ENCODE results near the gene MB21D2.

MB21D2 gene

DNA sequence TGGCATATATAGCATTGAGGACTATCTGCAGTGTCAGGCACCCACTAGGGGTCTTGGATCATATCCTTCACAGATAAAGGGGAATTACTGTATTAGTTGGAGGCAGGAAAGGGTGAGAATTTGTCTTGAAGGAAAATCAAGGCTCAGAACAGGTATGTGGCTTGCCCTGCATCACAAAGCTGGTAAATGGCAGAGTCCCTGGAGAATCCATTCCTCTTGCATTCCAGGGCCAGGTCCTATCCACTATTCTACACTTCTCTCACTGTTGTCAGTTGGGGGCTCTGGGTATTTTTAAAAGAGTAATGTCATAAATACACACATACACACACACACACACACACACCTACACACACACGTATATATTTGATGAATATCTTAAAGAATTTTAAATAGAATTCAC, 170.5 kb downstream of the MB21D2 start:
- DNase-seq (ENCODE audit: low read depth), result no peak
- in situ Hi-C loops (cut with HindIII; ENCODE audit: low sequenced_read_pairs), result no loop called here
- H3K4me3 ChIP-seq (ENCODE audit: low read depth, low read length), result no peak overlapping the region
- TF ChIP-seq, protein P1, sequence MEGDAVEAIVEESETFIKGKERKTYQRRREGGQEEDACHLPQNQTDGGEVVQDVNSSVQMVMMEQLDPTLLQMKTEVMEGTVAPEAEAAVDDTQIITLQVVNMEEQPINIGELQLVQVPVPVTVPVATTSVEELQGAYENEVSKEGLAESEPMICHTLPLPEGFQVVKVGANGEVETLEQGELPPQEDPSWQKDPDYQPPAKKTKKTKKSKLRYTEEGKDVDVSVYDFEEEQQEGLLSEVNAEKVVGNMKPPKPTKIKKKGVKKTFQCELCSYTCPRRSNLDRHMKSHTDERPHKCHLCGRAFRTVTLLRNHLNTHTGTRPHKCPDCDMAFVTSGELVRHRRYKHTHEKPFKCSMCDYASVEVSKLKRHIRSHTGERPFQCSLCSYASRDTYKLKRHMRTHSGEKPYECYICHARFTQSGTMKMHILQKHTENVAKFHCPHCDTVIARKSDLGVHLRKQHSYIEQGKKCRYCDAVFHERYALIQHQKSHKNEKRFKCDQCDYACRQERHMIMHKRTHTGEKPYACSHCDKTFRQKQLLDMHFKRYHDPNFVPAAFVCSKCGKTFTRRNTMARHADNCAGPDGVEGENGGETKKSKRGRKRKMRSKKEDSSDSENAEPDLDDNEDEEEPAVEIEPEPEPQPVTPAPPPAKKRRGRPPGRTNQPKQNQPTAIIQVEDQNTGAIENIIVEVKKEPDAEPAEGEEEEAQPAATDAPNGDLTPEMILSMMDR (IDR thresholded peaks at IDR 0.05; ENCODE audit: low read depth, low read length, missing control alignments), result no peak

Measured in astrocyte of the cerebellum (primary cell).